GM23248 (cell line): Measurements from ENCODE around the gene ATP8B3.

ENCODE experiments used
- EZH2 ChIP-seq: fragments of 200-600 bp; sonication (generic); IDR thresholded peaks from 2 replicates; pipeline ENCODE4 v1.6.1; 2018; ENCODE audit warnings: antibody characterized with exemption, mild to moderate bottlenecking; ENCODE audit not compliant: insufficient read depth, poor library complexity, severe bottlenecking
- EZH2phosphoT487 ChIP-seq: fragments of 200-600 bp; sonication (generic); IDR thresholded peaks from 2 replicates; pipeline ENCODE4 v1.6.1; 2018; ENCODE audit warnings: antibody characterized with exemption, moderate library complexity, mild to moderate bottlenecking, low read depth; ENCODE audit not compliant: insufficient read depth

DNA sequence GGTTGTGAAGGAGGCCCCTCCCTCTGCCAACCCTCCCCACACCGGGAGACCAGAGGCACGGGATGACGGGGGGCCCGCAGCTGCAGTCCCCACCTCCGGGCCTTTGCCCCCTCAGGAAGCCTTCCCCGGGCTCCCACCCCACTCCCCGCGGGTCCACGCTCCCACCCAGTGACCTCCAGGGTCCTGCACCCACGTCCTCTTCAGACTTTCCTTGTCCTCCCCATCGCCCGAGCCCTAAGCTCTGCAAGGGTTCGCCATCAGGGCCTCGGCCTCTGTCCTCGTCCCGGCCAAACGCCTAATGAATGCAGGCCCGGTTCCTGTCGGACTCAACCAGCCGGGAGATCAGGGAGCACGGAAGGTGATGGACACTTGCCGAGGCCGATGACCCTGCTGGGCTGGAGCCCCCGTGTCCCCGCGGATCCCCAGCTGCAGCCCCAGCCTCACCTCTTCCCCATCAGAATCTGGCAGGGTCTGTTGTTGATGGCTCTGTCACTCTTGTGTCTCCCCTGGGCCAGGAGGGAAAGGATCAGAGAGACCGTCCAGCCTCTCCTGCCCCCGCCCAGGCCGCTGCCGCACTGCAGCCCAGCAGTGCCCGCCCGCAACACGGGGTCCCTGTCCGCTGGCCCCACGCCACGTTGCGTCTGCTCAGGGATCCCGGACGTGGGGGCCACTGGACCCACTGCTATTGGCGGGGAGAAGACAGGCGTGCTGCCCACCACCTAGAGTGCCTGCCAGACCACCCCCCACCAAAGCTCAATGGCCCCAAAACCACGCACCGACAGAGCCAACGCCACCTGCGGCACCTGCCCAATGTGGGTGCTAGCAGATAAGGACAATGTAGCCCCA lies 5.7 kb downstream of the ATP8B3 start:
- TF ChIP-seq EZH2: no peak
- TF ChIP-seq EZH2phosphoT487: no peak
